ENCODE data around the gene EFNA5.

DNA sequence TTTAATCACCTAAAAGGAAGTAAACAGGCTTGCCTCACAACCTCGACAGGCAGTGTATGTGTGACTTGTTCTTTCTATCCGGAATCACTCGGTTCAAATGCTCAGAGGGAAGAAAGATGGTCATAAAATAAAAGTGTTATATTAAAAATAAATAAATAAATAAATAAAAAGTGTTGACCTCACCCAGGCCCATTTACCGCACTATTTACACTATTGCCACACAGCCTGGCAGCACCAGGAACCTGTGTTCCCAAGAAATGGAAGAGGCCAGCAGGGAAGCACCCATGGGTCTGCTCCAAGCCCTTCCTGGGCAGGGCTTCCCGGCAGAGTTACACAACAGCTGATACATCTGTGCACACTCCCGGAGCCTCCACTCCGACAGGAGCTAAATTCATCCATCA is 127.9 kb downstream of the EFNA5 start:
- TF ChIP-seq CTCF (IDR thresholded peaks at IDR 0.05; ENCODE audit: poor library complexity) (no peak), EZH2phosphoT487 (IDR thresholded peaks at IDR 0.05; ENCODE audit: low read depth, severe bottlenecking, unreplicated experiment) (no peak), EZH2 (IDR thresholded peaks at IDR 0.05; ENCODE audit: borderline replicate concordance) (no peak)
